ENCODE measurements around the gene PLS3. TPM values are rescaled to one million over a fixed set of nuclear protein-coding genes. Genes with fewer than 3 reads are reported as not detected.

The PLS3 gene
- total RNA-seq, 1 donor from 2014 or later: 1.6 TPM

DNA sequence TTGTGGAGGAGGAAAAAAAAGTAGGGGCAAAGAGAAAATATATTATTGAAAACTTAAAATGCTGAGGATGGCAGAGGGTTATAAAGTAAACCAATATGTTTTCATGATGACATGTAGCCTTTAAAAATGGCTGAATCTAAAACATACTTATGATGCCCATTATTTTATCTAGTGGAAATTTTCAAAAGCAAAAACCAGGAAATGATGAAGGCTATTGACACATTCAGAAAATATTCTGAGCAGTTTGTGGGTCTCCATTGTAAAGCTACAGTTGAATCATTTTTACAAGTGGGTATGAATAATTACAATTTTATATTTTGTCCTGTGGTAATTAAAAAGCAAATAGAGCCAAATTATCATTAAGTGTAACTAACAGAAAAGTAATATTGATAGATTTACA, 10.7 kb downstream of the PLS3 start:
- intact Hi-C loops (cut with micrococcal nuclease): no loop called here

GRCh38 chrX:115573185-115573584, 12.2 kb downstream of the PLS3 start:
- intact Hi-C loops (cut with micrococcal nuclease): no loop called here

DNA sequence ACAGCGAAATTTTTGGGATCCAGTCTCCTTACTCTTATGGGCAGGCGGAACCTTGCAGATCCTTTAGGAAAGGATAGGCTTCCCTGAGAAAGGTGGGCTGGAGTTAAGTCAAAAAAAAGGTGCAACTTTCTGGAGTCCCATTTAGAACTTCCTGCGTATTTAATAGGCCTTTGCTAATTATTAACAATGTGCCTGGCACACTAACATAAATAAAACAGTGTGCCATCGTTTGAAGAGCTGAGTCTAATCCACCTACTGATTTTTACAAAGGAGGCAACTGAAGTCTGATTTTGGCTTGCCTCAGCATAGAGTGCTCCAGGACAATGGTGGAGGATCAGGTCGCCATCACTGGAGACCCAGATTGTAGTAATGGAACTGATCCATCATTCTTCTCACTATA, 15.7 kb downstream of the PLS3 start:
- intact Hi-C loops (cut with micrococcal nuclease): no loop called here

DNA sequence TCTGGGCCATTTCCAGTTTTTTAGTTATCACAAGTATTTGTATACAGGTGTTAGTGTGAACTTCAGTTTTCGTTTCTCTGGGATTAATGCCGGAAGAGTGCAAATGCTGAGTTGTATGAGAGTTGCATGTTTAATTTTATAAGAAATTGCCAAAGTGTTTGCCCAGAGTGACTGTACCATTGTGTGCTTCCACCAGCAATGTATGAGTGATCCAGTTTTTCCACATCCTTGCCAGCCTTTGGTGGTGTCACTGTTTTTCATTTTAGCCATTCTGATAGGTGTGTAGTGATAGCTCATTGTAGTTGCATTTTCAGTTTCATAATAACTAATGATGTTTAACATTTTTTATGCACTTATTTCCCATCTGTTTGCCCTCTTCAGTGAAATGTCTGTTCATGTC, 18.4 kb downstream of the PLS3 start:
- intact Hi-C loops (cut with micrococcal nuclease): no loop called here

DNA sequence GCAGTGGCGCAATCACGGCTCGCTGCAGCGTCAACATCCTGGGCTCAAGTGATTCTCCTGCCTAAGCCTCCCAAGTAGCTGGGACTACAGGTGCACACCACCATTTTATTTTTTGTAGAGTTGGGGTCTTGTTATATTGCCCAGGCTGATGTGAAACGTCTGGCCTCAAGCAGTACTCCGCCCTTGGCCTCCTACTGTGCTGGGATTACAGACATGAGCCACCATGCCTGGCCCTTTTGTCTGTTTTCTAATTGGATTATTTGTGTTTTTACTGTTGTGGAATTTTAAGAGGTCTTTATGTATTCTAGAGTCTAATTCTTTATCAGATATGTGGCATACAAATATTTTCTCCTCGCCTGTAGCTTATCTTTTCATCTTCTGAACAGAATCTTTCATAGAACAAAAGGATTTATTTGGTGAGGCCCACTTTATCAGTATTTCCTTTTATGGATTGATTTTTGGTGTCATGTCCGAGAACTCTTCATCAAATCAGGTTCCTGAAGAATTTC, 18.9 kb downstream of the PLS3 start:
- intact Hi-C loops (cut with micrococcal nuclease): no loop called here

DNA sequence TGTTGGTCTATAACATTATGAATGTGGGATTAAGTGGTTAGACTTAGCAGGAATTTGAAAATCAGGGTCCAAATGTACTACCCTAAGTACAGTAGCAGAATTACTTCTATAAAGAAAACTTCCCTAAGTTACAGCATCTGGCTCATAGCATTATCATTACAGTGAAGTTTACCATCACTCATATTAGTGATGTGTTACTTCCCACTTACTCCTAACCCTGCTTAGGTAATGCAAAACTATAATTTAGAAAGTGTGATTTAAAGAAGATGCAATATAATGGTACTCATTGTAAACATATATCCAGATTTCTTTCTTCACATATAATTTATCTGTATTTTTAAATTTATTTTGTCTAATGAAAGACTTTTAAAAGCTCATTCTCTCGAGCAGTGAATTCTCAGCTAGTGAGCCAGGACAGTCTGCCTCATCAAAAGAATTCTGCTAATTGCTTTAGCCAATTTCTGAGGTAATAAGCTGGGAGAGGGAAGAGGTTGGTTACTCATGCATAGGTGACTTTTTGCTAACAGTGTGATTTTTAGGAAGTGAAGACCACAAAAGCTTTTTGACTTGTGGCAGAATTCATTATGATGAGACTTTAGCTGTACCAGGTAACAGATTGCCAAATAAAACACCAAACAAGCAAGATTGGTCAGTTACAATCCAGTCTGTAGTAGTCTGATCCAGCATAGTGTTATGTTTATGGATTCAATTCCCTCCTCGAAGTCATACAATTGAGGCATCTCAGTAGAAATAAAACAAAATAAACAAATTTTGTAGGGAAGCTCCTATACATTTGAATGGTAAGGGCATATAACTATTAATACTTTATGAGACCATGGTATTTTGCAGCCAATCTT, 21.0 kb downstream of the PLS3 start:
- intact Hi-C loops (cut with micrococcal nuclease): no loop called here

- intact Hi-C loops (cut with micrococcal nuclease): no loop called here
Measured at GRCh38 chrX:115582616-115583495, 21.9 kb downstream of the PLS3 start.

DNA sequence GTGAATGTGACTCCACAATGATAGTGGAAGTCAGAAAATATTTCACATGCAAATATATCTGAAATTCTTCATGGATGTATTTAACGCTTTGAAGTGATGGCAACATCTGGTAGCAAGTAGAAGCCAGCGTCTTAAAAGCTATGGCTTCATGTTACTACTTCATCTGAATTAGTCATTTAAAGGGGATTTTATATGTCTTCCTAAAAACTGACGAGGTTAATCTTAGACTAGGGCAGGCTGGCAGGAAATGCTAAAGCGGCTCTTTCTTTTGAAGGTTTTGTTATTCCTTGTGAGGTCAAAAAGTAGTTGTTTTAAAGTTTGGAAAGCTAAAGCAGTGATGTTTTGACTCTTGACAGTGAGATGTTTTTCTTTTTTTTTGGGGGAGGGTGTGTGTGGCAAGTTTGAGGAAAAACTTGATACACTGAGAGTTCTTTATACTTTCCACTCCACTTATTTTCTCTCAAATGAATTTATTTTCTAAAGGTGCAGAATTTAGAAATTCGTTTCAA, 22.6 kb downstream of the PLS3 start:
- intact Hi-C loops (cut with micrococcal nuclease): no loop called here

GRCh38 chrX:115584696-115585095, 23.7 kb downstream of the PLS3 start:
- intact Hi-C loops (cut with micrococcal nuclease): no loop called here

DNA sequence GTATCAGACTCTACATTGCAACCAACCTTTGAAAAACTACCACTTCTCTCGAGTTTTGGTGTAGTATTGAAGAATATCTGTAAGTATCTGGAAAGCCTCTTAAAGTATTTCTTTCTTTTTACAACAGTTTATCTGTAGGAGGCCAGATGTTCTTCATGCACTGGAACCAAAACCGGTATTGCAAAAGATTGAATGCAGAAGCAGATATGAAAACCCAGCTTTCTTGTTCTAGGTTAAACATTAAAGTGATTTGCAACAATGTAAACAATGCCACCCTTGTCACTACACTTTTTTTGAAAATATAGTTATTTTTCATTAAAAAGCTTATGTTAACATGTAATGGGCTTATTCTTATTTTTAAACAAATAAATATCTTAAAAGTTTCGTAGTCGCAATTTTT, 27.2 kb downstream of the PLS3 start:
- intact Hi-C loops (cut with micrococcal nuclease): no loop called here

DNA sequence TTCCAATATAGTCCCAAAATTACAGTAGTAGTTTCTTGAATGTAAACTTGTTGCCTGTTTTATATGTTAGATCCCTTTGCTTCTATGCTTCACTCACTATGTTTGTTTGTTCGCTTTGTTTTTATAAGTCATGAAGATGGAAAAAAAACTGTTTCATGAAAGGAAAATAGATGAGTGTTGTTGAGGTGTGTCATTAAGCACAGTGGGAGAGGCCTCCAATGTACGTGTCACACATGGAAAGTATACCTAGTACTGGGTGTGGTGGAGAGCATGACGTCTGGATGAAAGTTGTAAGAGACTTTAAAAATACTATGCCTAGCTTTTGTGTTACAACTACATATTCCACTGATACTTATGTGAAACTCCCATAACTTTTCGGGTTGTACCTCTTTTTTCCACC, 28.4 kb downstream of the PLS3 start:
- intact Hi-C loops (cut with micrococcal nuclease): no loop called here

DNA sequence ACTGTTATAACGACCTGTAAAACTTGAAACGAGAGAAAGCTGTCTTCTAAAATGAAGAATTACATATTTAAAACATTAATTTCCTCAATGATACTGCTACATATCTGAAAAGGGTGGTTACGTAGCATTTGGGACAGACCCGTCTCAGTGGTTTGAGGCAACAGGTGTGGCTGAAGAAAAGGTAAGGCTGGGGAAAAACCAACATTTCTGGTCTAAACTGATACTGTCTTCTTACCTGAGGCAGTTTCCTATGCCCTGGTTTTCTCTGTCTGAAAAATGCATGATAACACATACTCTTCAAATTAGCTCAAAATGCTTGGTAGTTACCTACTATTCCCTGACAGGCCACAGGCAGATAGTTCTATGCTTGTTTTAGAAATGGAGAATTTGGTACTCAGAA, 30.4 kb downstream of the PLS3 start:
- intact Hi-C loops (cut with micrococcal nuclease): no loop called here

- intact Hi-C loops (cut with micrococcal nuclease): no loop called here
Measured at GRCh38 chrX:115591856-115592842, 31.2 kb downstream of the PLS3 start.

DNA sequence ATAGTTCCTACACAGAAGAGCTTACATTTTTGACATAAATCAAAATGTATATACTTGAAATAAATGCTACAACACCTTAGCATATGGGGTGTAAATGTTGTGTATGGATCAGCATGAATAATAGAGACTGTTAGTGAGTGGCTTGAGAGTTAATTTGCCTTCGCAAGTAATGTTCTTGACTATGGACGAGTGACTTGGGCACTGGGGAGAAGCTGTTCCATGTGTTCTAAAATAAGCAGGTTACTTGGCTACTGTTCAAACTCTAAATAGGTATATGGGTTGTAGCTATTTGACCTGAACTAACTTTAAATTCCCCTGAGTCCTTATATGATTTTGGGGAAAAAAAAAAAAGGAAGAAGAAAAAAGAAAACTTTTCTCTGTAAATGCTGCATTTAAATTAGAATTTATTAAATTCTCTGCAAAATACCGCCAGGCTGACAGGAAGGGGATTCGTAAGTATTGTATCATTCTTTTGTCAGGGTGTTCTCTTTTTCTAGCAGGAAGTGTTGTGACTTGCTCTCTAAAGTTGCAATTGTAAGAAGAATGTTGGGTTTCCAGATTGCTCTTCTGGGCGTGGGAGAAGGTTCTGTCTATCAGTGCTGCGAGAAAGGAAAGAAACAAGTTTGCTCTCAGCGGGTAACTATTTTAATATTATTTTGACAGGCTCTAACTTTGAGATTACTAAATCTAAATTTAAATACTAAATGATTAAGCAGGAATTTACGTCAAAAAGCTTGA, 32.2 kb downstream of the PLS3 start:
- intact Hi-C loops (cut with micrococcal nuclease): no loop called here

DNA sequence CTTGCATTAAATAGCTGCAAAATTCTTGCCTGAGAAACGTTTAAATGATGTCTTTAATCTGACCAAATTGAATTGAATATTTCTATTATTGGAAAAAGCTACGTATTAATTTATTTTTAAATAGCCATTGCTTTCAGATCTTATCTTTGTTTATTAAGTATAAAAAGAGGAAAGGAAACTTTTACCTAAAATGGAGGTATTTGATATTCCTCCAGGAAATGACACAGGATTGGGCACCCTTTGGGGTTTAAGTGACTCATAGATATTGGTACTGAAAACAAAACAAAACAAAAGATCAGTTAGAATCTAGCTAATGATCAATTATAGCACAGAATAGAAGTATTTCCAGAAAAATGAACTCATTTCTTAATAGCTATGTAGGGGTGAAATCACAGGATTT, 34.1 kb downstream of the PLS3 start:
- intact Hi-C loops (cut with micrococcal nuclease): no loop called here

- intact Hi-C loops (cut with micrococcal nuclease): no loop called here
Measured at GRCh38 chrX:115598556-115598955, 37.6 kb downstream of the PLS3 start.

- intact Hi-C loops (cut with micrococcal nuclease): no loop called here
Measured at GRCh38 chrX:115602308-115602707, 41.3 kb downstream of the PLS3 start.

GRCh38 chrX:115602729-115603389, 41.9 kb downstream of the PLS3 start:
- intact Hi-C loops (cut with micrococcal nuclease): no loop called here

DNA sequence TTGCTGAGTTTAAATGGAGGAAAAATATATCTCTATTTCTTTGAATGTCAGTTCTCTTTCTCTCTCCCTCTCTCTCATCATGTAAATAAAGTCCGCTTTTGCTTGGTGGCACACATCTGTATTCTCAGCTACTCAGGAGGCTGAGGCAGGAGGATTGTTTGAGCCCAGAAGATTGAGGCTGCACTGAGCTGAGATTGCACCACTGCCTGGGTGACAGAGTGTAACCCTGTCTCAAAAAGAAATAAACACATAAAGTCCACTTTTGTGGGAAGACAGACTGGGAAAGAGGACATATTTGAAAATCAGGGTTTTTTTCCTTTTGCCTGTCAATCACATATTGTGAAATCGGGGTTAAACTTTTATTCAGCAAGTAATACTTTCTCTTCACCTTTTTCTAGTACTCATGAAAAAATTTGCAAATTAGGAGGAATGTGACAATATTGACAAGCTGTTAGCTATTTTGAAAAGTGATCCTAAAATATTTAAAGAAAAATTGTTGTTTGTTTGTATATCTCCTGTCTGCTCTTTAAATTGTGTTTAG, 42.6 kb downstream of the PLS3 start:
- intact Hi-C loops (cut with micrococcal nuclease): no loop called here

Measured in T-helper 1 cell treated with Interleukin-12 subunit alpha and Interleukin-12 subunit beta and Interleukin-4 antibody, amounts not matched to agents 30 ng/mL and 1 ng/mL, for 36 hours (primary cell).